Stimulated activated CD4-positive, alpha-beta T cell treated with anti-CD3 and anti-CD28 coated beads, Interleukin-2, amount 100 ng/mL, for 24 hours (primary cell): Measurements from ENCODE around the gene SPDYE17.
A peak's percentile ranks its signal among the peaks of the same experiment; 100 is the strongest.
"Not testable (repeated sequence)": the region's sequence is repeated elsewhere in the genome, so short reads cannot be mapped to it uniquely, and the experiment has no call there.

Source experiments
- DNase-seq, 2 donors: peaks; one replicate each; pipeline ENCODE4 v3.0.0-alpha.2; 2020

The SPDYE17 gene

DNA sequence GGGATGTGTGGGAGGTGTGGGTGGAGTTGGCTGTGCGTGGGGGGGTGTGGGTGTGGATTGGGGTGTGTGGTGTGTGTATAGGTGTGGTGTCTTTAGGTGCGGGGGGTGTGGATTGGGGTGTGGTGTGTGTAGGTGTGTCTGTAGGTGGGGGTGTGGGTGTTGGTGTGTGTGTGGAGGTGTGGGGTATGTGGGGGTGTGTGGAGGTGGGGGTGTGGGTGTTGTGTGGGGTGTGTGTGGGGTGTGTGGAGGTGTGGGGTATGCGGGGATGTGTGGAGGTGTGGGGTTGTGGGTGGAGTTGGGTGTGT is 33.9 kb downstream of the SPDYE17 start:
- no peak for DNase-seq

GRCh38 chr7:76997381-76998284 is 34.5 kb downstream of the SPDYE17 start:
- peak in 1 of 2 donors; percentile 22 for DNase-seq

DNA sequence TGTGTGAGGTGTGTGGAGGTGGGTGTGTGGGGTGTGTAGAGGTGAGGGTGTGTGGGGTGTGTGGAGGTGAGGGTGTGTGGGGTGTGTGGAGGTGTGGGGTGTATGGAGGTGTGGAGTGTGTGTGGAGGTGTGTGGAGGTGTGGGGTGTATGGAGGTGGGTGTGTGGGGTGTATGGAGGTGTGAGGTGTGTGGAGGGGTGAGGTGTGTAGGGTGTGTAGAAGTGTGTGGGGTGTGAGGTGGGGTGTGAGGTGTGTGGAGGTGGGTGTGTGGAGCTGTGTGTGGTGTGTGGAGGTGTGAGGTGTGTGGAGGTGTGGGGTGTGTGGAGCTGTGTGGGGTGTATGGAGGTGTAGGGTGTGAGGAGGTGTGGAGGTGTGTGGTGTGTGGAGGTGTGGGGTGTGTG is 35.2 kb downstream of the SPDYE17 start:
- DNase-seq: not testable (repeated sequence)

GRCh38 chr7:76994286-76994685 is 37.9 kb downstream of the SPDYE17 start:
- DNase-seq: not testable (repeated sequence)

DNA sequence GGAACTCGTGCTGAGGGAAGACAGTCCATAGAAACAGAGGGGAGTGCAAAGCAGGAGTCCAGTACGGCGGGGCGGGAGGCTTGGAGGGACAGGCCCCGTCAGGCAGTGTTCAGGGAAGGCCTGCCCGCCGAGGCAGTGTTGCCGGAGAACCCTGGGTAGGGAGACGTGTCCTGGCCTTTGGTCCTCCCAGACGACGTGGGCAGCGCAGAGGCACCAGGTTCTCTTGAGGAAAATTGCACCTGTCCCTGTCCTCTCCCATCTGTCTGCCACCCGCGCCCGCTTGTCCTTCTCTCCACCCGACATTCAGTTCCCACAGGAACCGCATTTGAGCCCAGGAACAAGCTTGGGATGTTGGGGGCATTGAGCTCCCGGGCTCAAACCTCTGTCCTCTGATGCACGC is 38.3 kb downstream of the SPDYE17 start:
- not testable (repeated sequence) for DNase-seq

DNA sequence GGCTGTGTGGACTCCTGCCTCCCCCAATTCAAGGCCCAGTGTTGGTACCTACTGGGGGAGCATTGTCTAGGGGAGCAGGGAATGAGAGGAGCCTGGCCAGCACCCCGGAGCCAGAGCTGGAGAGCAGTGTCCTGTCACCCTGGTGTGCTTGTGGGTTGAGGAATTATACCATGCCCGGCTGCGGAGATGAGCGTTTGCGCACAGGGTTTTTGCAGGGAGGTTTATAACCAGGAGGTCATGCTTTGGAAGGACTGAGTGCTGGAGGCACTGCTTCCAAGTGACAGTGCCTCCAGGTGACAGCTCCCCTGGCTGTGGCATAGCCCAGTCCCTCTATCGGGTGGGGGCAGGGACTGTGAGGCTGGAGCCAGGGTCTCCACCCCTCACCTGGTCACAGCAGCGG is 39.3 kb downstream of the SPDYE17 start:
- DNase-seq: not testable (repeated sequence)

DNA sequence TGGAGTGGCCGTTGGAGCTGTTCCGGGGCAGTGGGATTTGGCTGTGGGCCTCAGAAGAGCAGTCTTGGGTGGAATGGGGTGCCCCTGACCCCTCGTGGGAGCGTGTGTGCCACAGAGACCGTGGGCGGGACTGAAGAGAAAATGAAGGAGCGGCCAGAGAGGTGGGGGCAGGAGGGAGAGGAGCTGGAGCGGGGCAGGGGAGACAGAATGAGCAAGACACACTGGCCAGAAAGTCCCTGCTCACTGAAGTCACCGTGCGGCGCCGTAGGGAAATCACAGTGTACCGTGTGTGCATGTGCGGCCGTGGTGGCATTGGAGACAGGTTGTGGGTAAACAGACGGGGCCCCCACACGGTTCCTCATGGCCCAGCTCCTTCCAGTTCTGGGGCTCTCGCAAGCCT is 40.0 kb downstream of the SPDYE17 start:
- not testable (repeated sequence) for DNase-seq

DNA sequence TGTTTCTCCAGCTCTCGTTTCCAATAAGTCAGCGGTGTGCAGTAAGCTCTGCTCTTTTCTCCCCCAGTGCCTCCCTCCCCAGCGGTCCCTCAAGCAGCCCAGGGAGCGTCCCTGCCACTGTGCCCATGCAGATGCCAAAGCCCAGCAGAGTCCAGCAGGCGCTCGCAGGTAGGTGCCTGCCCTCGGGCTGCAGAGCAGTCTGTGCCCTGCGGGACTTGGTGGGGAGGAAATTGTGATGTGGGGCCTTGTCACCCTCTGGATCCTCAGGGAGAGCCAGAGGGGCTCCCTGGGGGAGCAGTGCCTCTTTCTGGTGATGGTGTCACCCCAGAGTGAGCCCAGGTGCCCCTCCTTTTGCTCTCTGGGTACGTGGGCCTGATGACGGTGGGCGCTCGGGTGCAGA is 42.0 kb downstream of the SPDYE17 start:
- not testable (repeated sequence) for DNase-seq

DNA sequence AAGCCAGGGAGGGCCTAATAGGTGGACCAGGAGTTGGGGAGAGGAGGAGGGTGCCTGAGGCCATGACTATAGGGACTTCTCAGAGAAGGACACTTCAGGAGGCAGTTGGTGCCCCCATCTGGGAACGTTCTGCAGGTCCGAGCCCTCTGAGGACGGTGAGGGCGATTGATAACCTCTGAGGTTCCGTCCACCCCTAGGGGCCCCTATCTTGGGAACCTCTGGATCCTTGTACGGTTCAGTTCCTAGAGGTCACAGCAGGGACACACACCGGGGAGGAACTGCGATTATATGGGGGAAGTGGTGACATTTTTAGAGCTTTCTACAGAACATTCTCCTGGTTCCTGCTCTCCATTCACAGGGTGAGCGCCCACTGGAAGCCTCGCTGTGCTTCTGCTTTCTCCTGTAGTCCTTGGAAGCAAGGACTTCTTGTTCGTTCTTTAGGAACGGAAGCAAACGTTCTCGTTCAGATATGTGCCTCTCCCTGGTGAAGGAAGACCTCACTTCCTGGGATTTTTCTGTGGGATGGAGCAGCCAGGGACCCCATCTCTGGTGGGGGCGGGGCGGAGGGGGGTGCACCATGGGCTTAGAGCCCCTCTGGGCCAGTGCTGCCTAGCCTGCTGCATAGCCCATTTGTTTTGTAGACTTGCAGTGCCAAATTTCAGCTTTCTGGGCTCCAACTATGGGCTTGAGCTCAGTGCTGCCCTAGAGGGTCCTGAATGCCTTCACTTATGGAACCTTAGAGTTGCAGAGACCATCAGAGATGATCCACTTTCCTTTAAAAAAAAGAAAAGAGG is 46.0 kb downstream of the SPDYE17 start:
- not testable (repeated sequence) for DNase-seq

- not testable (repeated sequence) for DNase-seq
Observed at GRCh38 chr7:76984784-76985136, 47.4 kb downstream of the SPDYE17 start.

DNA sequence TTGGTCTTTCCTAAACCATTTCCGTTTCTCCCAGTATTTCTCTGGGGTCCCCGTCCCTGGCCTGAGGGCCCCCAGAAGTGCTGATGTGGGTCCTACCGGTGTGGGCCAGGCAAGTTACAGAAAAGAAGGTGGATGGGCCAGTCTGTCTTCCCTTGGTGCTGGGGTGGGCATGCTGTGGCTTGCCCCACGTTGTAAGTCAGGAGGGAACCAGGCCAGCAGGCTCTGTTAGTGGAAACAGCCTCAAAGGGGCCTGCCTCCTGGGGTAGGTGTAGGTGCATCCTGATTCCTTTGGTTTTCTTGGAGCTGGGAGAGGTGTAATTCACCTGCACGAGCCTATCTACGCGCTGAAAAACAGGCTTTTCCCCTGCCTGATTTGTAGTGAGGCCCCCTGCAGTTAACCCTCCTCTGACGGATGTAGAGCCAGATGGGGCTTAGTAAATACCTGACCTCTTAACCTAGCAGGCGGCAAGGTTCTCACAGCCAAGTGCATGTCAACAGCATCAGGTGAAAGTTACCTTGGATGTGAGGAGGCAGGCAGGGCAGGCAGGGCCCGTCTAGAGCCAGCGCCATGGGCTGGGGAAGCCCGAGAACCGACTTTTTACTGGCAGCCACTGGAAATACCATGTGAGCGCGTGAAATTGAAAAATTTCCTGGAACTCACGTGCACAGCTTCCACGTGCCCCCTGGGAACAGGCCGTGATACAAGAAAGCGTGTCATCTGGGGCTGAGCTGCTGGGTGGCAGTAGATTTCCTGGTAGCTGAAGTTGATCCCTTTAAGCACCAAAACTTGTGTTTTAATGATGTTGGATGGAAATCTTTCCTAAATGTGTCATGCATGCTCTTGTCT is 48.0 kb downstream of the SPDYE17 start:
- not testable (repeated sequence) for DNase-seq

DNA sequence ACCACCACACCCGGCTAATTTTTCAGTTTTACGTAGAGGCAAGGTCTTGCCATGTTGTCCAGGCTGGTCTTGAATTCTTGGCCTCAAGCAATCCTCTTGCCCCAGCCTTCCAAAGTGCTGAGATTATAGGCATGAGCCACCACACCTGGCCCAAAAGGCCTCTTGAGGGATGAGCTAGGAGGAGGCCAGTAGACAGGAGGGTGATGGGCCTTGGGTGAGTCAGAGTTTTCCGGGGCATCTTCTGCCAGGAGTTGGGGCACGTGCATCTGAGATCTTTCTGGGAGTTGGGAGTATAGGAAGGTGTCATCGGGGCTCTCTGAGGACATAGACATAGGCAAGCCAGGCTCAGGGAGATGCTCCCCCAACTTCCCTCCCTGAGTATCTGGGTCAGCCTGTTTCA is 48.8 kb downstream of the SPDYE17 start:
- DNase-seq: not testable (repeated sequence)

- not testable (repeated sequence) for DNase-seq
Observed at GRCh38 chr7:76982501-76982900, 49.7 kb downstream of the SPDYE17 start.

DNA sequence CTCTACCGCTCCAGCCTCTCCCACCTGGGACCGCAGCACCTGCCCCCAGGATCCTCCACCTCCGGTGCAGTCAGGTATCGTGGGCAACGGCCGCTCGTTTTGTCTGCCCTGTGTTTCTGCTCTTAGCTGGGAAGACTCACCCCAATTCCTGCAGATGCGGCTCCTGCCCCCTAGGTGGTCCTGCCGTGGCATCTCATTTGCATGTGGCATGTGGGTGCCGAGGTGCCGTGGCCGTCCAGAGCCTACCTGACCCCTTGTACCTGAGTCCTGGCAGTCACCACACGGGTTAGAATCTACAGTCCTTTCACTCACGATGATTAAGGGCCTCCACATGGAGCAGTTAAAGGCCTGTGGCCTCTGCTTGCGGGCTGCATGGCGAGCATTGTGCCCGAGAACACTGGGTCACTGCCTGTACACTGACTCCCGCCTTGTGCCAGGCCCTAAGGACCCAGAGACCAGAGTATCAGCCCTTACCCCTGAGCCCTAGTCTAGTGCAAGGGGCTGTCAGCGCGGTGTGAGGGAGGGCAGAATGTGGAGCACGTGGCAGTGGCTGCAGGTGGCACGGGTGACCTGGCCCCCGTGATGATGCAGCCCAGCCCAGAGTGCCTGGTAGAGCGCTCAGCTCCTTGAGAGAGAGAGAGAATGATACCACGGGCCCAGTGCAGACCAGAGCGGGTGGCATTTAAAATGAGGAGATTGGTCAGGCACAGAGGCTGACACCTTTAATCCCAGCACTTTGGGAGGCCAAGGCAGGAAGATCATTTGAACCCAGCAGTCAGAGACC is 50.8 kb downstream of the SPDYE17 start:
- DNase-seq: not testable (repeated sequence)

GRCh38 chr7:76980576-76980975 is 51.6 kb downstream of the SPDYE17 start:
- not testable (repeated sequence) for DNase-seq

DNA sequence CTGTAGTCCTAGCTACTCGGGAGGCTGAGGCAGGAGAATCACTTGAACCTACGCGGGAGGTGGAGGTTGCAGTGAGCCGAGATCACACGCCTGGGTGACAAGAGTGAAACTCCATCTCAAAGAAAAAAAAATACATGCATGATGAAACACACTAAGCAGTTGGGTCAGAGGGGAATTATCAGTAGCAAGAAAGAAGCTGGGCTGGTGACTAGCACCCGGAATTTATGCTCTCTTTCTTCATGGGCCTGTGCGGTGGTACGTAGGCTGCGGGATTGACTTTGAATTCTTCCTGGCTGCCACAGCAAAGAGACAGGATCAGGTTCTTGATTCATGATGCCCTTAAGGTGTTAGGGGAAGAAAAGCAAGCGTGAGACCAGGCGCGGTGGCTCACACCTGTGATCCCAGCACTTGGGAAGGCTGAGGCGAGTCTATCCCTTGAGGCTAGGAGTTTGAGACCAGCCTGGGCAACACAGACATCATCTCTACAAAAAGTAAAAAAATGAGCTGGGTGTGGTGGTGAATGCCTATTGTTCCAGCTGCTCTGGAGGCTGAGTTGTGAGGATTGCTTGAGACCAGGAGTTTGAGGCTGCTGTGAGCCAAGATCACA is 54.3 kb downstream of the SPDYE17 start:
- DNase-seq: not testable (repeated sequence)

- DNase-seq: not testable (repeated sequence)
Observed at GRCh38 chr7:76974793-76975579, 57.2 kb downstream of the SPDYE17 start.

- DNase-seq: not testable (repeated sequence)
Observed at GRCh38 chr7:76974336-76974735, 57.8 kb downstream of the SPDYE17 start.

- not testable (repeated sequence) for DNase-seq
Observed at GRCh38 chr7:76972391-76972790, 59.8 kb downstream of the SPDYE17 start.
